Stimulated activated CD4-positive, alpha-beta T cell treated with anti-CD3 and anti-CD28 coated beads, Interleukin-2, amount 100 ng/mL, for 48 hours (primary cell): ENCODE results near the gene CTXND1.
A peak's percentile ranks its signal among the peaks of the same experiment; 100 is the strongest.
"Not testable (repeated sequence)": the region's sequence is repeated elsewhere in the genome, so short reads cannot be mapped to it uniquely, and the experiment has no call there.

Source experiments
- DNase-seq, 2 donors: peaks; one replicate each; pipeline ENCODE4 v3.0.0-alpha.2; 2020

CTXND1 gene

DNA sequence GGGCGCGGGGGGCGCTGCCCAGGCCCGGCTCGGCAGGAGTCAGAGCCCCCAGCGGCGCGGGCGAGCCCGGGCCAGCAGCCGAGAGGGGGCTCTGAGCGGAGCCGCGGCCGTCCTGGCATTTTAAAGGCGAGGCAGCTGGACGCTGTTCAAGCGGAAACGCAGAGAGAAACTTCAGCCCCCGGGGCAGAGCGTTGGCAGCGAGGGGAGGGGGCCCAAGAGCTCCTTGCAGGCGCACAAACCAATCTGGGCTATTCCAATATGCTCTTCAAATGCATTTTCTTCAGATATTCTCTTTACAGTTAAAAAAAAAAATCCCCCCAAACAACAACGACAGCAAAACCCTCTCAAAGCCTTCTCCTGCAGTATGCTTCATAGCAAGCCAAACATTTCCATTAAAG lies at the start of gene CTXND1:
CTXND1 (minus strand) TSS at position 93 of the 398 bp plus-strand sequence. CDS start 50,264 bp downstream, outside the sequence.
- no peak for DNase-seq

DNA sequence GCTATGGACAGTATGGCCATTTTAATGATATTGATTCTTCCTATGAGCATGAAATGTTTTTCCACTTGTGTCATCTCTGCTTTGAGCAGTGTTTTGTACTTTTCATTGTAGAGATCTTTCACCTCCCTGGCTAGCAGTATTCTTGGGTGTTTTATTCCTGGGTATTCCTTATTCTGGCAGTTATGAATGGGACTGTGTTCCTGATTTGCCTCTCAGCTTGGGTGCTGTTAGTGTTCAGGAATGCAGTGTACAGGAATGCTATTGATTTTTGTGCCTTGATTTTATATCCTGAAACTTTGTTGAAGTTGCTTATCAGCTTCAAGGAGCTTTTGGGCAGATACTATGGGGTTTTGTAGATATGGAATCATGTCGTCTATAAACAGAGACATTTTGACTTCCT lies 49.5 kb upstream of the CTXND1 start:
- no peak for DNase-seq

DNA sequence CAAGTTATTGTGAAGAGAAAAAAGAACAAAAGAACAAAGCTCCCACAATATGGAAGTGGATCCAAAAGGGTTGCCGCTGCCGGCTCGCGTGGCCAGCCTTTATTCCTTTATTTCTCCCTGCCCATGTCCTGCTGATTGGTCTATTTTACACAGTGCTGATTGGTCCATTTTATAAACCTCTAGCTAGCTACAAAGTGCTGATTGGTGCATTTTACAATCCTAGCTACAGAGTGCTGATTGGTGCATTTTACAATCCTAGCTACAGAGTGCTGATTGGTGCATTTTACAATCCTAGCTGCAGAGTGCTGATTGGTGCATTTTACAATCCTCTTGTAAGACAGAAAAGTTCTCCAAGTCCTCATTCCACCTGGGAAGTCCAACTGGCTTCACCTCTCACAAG lies 43.8 kb upstream of the CTXND1 start:
- not testable (repeated sequence) for DNase-seq

GRCh38 chr15:80292079-80292478 lies 40.1 kb upstream of the CTXND1 start:
- DNase-seq = no peak

- DNase-seq = not testable (repeated sequence)
Measured at GRCh38 chr15:80290891-80291290, 38.9 kb upstream of the CTXND1 start.

- no peak for DNase-seq
Measured at GRCh38 chr15:80289528-80290495, 37.8 kb upstream of the CTXND1 start.

GRCh38 chr15:80288131-80288530 lies 36.1 kb upstream of the CTXND1 start:
- DNase-seq = no peak

DNA sequence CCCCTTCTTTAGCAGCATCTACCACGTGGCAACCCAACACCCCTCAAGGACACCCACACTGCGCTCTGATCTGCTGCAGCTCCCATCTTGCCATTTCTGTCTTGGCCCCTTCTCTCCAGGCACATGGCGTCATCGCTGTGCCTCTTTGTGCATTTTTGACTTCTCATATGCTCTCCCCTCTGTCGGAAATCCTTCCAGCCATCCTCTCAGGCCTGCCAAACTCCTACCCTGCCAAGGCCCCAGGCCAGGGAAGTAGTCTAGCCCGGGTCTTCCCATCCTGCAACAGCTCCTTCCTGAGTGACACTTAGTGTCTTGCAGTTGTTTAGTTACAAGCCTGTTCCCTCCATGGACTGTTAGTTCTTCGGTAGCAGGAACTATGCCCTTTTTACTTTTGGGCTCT lies 34.0 kb upstream of the CTXND1 start:
- DNase-seq = no peak

GRCh38 chr15:80285379-80285778 lies 33.4 kb upstream of the CTXND1 start:
- DNase-seq = no peak

- DNase-seq = no peak
Measured at GRCh38 chr15:80283531-80283930, 31.5 kb upstream of the CTXND1 start.

GRCh38 chr15:80277147-80277546 lies 25.1 kb upstream of the CTXND1 start:
- no peak for DNase-seq

GRCh38 chr15:80275961-80276360 lies 23.9 kb upstream of the CTXND1 start:
- no peak for DNase-seq

- no peak for DNase-seq
Measured at GRCh38 chr15:80274996-80275395, 23.0 kb upstream of the CTXND1 start.

- DNase-seq = no peak
Measured at GRCh38 chr15:80274554-80274953, 22.5 kb upstream of the CTXND1 start.

GRCh38 chr15:80272987-80273386 lies 21.0 kb upstream of the CTXND1 start:
- no peak for DNase-seq

GRCh38 chr15:80270472-80270871 lies 18.5 kb upstream of the CTXND1 start:
- no peak for DNase-seq

GRCh38 chr15:80268101-80268500 lies 16.1 kb upstream of the CTXND1 start:
- DNase-seq = no peak

DNA sequence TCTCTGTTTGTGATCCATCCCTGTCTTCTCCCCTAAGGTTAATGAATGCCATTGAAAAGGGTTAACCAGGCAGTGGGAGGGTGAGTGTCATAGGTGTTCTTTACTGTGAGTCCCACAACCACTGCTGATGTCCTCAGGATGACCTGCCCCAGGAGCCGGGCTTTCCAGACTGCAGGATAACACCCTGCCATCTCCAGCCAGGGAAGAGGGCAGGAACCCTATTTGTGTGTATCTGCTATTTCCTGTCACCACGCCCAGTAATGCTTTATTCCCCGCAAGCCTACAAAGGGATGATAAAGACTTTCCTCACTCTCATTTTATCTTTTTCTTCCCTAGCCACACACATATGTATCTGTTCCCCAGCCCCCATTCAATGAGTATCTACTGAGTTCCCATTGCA lies 15.6 kb upstream of the CTXND1 start:
- DNase-seq = no peak

- DNase-seq = no peak
Measured at GRCh38 chr15:80266745-80267144, 14.7 kb upstream of the CTXND1 start.

GRCh38 chr15:80266113-80266512 lies 14.1 kb upstream of the CTXND1 start:
- DNase-seq = no peak

GRCh38 chr15:80265021-80265420 lies 13.0 kb upstream of the CTXND1 start:
- peak; percentile 3 to 5 for DNase-seq

GRCh38 chr15:80264031-80264430 lies 12.0 kb upstream of the CTXND1 start:
- no peak for DNase-seq

DNA sequence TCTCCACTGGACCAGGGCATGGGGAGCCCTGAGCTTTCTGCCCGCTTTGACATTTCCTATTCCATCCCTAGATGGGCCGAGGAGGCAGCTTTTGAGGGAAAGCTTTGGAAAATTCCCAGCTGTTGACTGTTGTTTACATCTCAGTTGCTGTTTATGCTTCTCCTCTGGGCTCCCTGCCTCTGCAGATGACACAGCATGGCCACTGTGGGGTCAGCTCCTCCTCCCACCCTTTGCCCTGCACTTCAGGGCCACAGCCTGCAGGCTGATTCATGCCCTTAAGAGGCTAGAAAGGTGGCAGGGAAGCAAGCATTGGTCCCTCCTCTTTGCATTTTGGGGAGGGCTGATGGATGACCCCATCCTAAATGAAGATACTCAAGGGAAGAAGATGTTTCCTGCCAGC lies 8.5 kb upstream of the CTXND1 start:
- DNase-seq = no peak

DNA sequence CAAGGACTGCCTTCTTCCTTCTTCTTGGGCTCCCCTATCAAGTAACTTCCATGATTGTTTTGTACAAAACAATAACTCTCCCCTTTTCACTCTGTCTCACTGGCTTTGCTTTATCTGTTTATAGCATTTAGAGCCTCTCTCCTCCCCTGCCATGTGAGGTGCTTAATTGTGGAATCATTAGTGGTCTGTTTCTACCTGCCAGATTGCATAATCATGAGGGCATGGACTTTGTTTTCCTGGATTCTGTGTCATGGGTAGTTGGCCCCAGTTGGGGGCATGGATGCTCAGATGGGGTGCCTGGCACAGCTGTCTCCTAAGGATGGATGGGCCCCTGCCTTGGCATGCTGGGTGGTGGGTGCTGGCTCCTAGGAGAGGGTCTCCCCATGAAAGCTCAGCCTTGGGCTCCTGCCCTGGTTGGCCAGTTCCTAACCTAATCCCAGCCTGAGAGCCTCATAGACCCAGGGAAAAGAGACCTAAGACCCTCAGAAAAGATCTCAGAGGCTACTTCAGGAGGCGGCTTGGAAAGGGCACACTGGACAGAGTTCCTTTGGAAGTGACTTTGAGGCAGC lies 8.0 kb upstream of the CTXND1 start:
- no peak for DNase-seq
